Measurements from ENCODE around the gene PDLIM4.

PDLIM4 gene

GRCh38 chr5:132267166-132267739 lies 9.8 kb downstream of the PDLIM4 start:
- DNase-seq (ENCODE audit: low read depth in 3 of 3) = no peak

- no peak for DNase-seq (ENCODE audit: low read depth in 3 of 3)
Observed at GRCh38 chr5:132267931-132268768, 10.7 kb downstream of the PDLIM4 start.

- DNase-seq (ENCODE audit: low read depth in 3 of 3) = no peak
Observed at GRCh38 chr5:132268769-132269551, 11.5 kb downstream of the PDLIM4 start.

GRCh38 chr5:132269635-132270334 lies 12.3 kb downstream of the PDLIM4 start:
- DNase-seq (ENCODE audit: low read depth in 3 of 3) = no peak

- no peak for DNase-seq (ENCODE audit: low read depth in 3 of 3)
Observed at GRCh38 chr5:132270335-132270665, 12.8 kb downstream of the PDLIM4 start.

- DNase-seq (ENCODE audit: low read depth in 3 of 3) = no peak
Observed at GRCh38 chr5:132270706-132271105, 13.2 kb downstream of the PDLIM4 start.

GRCh38 chr5:132271251-132272246 lies 14.1 kb downstream of the PDLIM4 start:
- DNase-seq (ENCODE audit: low read depth in 3 of 3) = no peak

- peak; percentile 45 to 61 (median 54) for DNase-seq (ENCODE audit: low read depth in 3 of 3)
Observed at GRCh38 chr5:132272311-132273210, 15.1 kb downstream of the PDLIM4 start.

GRCh38 chr5:132273631-132274030 lies 16.1 kb downstream of the PDLIM4 start:
- DNase-seq (ENCODE audit: low read depth in 3 of 3) = no peak

GRCh38 chr5:132274050-132274792 lies 16.7 kb downstream of the PDLIM4 start:
- no peak for DNase-seq (ENCODE audit: low read depth in 3 of 3)

GRCh38 chr5:132275367-132276220 lies 18.1 kb downstream of the PDLIM4 start:
- DNase-seq (ENCODE audit: low read depth in 3 of 3) = no peak

GRCh38 chr5:132277256-132277655 lies 19.8 kb downstream of the PDLIM4 start:
- DNase-seq (ENCODE audit: low read depth in 3 of 3) = no peak

GRCh38 chr5:132277971-132278853 lies 20.7 kb downstream of the PDLIM4 start:
- no peak for DNase-seq (ENCODE audit: low read depth in 3 of 3)

GRCh38 chr5:132279801-132280200 lies 22.3 kb downstream of the PDLIM4 start:
- DNase-seq (ENCODE audit: low read depth in 3 of 3) = no peak

GRCh38 chr5:132280371-132281240 lies 23.1 kb downstream of the PDLIM4 start:
- DNase-seq (ENCODE audit: low read depth in 3 of 3) = no peak
